ENCODE data around the gene DAPK1. TPM values are rescaled to one million over a fixed set of nuclear protein-coding genes. Genes with fewer than 3 reads are reported as not detected.
A peak's percentile ranks its signal among the peaks of the same experiment; 100 is the strongest.

The DAPK1 gene
- total and polyA plus RNA-seq, 8 donors: 78.2 to 242 (median 215) TPM

GRCh38 chr9:87725900-87726709 is 228.4 kb downstream of the DAPK1 start, which contains the start of gene CTSL:
TSS of gene CTSL (plus strand) at chr9:87726119. CDS start at chr9:87727604, 1,485 bp downstream.
- ATAC-seq: peak; percentile 95
- peak within 1 kb of the TSS; percentile 56 to 72 for H3K4me3 ChIP-seq

GRCh38 chr9:87729246-87729645 is 231.6 kb downstream of the DAPK1 start:
- Histone ChIP-seq H3K4me1 (peaks cover 6 to 33% of the 10 kb centered on the region in 2 donors), H3K4me3 (peak overlapping the region in 1 of 2 donors; percentile 72), H3K36me3 (peaks cover 0 to 47% of the 10 kb centered on the region in 2 donors), H3K27ac (no peak overlapping the region), H3K27me3 (peaks cover 0 to 21% of the 10 kb centered on the region in 2 donors), H3K9me3 (no peaks in the 10 kb centered on the region)
- intact Hi-C loops (cut with DNase I): no loop called here
- no peak for DNase-seq
- TF ChIP-seq, protein P1, sequence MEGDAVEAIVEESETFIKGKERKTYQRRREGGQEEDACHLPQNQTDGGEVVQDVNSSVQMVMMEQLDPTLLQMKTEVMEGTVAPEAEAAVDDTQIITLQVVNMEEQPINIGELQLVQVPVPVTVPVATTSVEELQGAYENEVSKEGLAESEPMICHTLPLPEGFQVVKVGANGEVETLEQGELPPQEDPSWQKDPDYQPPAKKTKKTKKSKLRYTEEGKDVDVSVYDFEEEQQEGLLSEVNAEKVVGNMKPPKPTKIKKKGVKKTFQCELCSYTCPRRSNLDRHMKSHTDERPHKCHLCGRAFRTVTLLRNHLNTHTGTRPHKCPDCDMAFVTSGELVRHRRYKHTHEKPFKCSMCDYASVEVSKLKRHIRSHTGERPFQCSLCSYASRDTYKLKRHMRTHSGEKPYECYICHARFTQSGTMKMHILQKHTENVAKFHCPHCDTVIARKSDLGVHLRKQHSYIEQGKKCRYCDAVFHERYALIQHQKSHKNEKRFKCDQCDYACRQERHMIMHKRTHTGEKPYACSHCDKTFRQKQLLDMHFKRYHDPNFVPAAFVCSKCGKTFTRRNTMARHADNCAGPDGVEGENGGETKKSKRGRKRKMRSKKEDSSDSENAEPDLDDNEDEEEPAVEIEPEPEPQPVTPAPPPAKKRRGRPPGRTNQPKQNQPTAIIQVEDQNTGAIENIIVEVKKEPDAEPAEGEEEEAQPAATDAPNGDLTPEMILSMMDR (IDR thresholded peaks at IDR 0.05): no peak
- no peak for ATAC-seq

More at GRCh38 chr9:87725900-87726709, 228.4 kb downstream of the DAPK1 start, which contains the start of gene CTSL:
- peaks cover 6 to 33% of the 10 kb centered on the region in 2 donors for H3K4me1 ChIP-seq
- no peaks in the 10 kb centered on the region for H3K9me3 ChIP-seq
- TF ChIP-seq, protein P1 (IDR thresholded peaks at IDR 0.05): no peak
- H3K27ac ChIP-seq: peak within 1 kb of the TSS; percentile 91
- intact Hi-C loops (cut with DNase I): no loop called here
- H3K36me3 ChIP-seq: peaks cover 0 to 37% of the 10 kb centered on the region in 2 donors
- DNase-seq: peak; percentile 73 to 93 (median 85)
- H3K27me3 ChIP-seq: peaks cover 0 to 21% of the 10 kb centered on the region in 2 donors

- Histone ChIP-seq H3K9me3 (no peaks in the 10 kb centered on the region), H3K27ac (no peak overlapping the region), H3K27me3 (peaks cover 0 to 8% of the 10 kb centered on the region in 2 donors), H3K36me3 (peaks cover 0 to 47% of the 10 kb centered on the region in 2 donors), H3K4me3 (peak overlapping the region in 1 of 2 donors; percentile 72), H3K4me1 (peaks cover 6 to 26% of the 10 kb centered on the region in 2 donors)
- TF ChIP-seq, protein P1 (IDR thresholded peaks at IDR 0.05): no peak
- no peak for DNase-seq
- ATAC-seq: no peak
- intact Hi-C loops (cut with DNase I): no loop called here
These were observed 233.7 kb downstream of the DAPK1 start for GRCh38 chr9:87731321-87731720.

GRCh38 chr9:87732344-87732743 is 234.7 kb downstream of the DAPK1 start:
- intact Hi-C loops (cut with DNase I): no loop called here
- H3K27ac ChIP-seq: no peak overlapping the region
- H3K9me3 ChIP-seq: no peaks in the 10 kb centered on the region
- TF ChIP-seq, protein P1 (IDR thresholded peaks at IDR 0.05): no peak
- no peak overlapping the region for H3K4me3 ChIP-seq
- DNase-seq (no peak), ATAC-seq (no peak)
- peaks cover 0 to 16% of the 10 kb centered on the region in 2 donors for H3K4me1 ChIP-seq
- H3K27me3 ChIP-seq: no peaks in the 10 kb centered on the region
- H3K36me3 ChIP-seq: peaks cover 0 to 47% of the 10 kb centered on the region in 2 donors

- no peak overlapping the region for H3K4me3 ChIP-seq
- TF ChIP-seq, protein P1 (IDR thresholded peaks at IDR 0.05): no peak
- DNase-seq (no peak), ATAC-seq (no peak)
- H3K4me1 ChIP-seq: peaks cover 0 to 12% of the 10 kb centered on the region in 2 donors
- intact Hi-C loops (cut with DNase I): no loop called here
- H3K27ac ChIP-seq: no peak overlapping the region
- H3K36me3 ChIP-seq: peaks cover 0 to 43% of the 10 kb centered on the region in 2 donors
- H3K9me3 ChIP-seq: no peaks in the 10 kb centered on the region
- no peaks in the 10 kb centered on the region for H3K27me3 ChIP-seq
These were observed 235.1 kb downstream of the DAPK1 start for GRCh38 chr9:87732756-87733155.
